ENCODE results near the gene PPFIA1. TPM values are rescaled to one million over a fixed set of nuclear protein-coding genes. Genes with fewer than 3 reads are reported as not detected.

PPFIA1 gene
- total and polyA plus RNA-seq, 11 donors, result 15.8 to 53.1 (median 39.1) TPM

GRCh38 chr11:70343636-70344035 lies 73.1 kb downstream of the PPFIA1 start:
- ATAC-seq, result peak in 2 of 4 donors; percentile 30 to 35

GRCh38 chr11:70348191-70348590 lies 77.7 kb downstream of the PPFIA1 start:
- no peaks in the 10 kb centered on the region for H3K9me3 ChIP-seq
- TF ChIP-seq POLR2A (IDR thresholded peaks at IDR 0.05), result no peak
- TF ChIP-seq CTCF (IDR thresholded peaks at IDR 0.05), result no peak
- intact Hi-C loops (cut with DNase I), result no loop called here
- peaks cover 6 to 90% (median 82%) of the 10 kb centered on the region in 9 donors for H3K36me3 ChIP-seq
- no peaks in the 10 kb centered on the region for H3K27me3 ChIP-seq
- no peak overlapping the region for H3K4me3 ChIP-seq
- no peaks in the 10 kb centered on the region for H3K4me1 ChIP-seq
- H3K27ac ChIP-seq, result no peak overlapping the region
- ATAC-seq (no peak), DNase-seq (no peak)
- 85 to 93% (median 90%) methylated on average over 12 of the region's 12 CpGs for WGBS, 4 donors

More at GRCh38 chr11:70343636-70344035, 73.1 kb downstream of the PPFIA1 start:
- WGBS, 4 donors, result 70 to 74% (median 72%) methylated on average over 11 of the region's 11 CpGs
- no peak for DNase-seq
- H3K27ac ChIP-seq, result no peak overlapping the region
- H3K4me3 ChIP-seq, result no peak overlapping the region
- H3K9me3 ChIP-seq, result no peaks in the 10 kb centered on the region
- H3K27me3 ChIP-seq, result no peaks in the 10 kb centered on the region
- TF ChIP-seq CTCF (IDR thresholded peaks at IDR 0.05) (no peak), POLR2A (IDR thresholded peaks at IDR 0.05) (no peak)
- peaks cover 6 to 91% (median 83%) of the 10 kb centered on the region in 9 donors for H3K36me3 ChIP-seq
- intact Hi-C loops (cut with DNase I), result no loop called here
- no peaks in the 10 kb centered on the region for H3K4me1 ChIP-seq

- no peaks in the 10 kb centered on the region for H3K4me1 ChIP-seq
- H3K4me3 ChIP-seq, result no peak overlapping the region
- no peak overlapping the region for H3K27ac ChIP-seq
- H3K36me3 ChIP-seq, result peaks cover 6 to 90% (median 81%) of the 10 kb centered on the region in 9 donors
- ATAC-seq (no peak), DNase-seq (no peak)
- H3K27me3 ChIP-seq, result no peaks in the 10 kb centered on the region
- WGBS, 4 donors, result 73 to 100% (median 91%) methylated on average over 1 of the region's 1 CpG
- H3K9me3 ChIP-seq, result no peaks in the 10 kb centered on the region
- intact Hi-C loops (cut with DNase I), result no loop called here
- TF ChIP-seq POLR2A (IDR thresholded peaks at IDR 0.05) (no peak), CTCF (IDR thresholded peaks at IDR 0.05) (no peak)
Observed at GRCh38 chr11:70348608-70349007, 78.1 kb downstream of the PPFIA1 start.

GRCh38 chr11:70351646-70352045 lies 81.2 kb downstream of the PPFIA1 start:
- intact Hi-C loops (cut with DNase I), result no loop called here
- TF ChIP-seq POLR2A (IDR thresholded peaks at IDR 0.05) (no peak), CTCF (IDR thresholded peaks at IDR 0.05) (no peak)
- no peak for ATAC-seq

More at GRCh38 chr11:70351646-70352045, 81.2 kb downstream of the PPFIA1 start:
- Histone ChIP-seq H3K27me3 (no peaks in the 10 kb centered on the region), H3K36me3 (peaks cover 2 to 93% (median 84%) of the 10 kb centered on the region in 9 donors), H3K9me3 (no peaks in the 10 kb centered on the region), H3K4me3 (no peak overlapping the region), H3K4me1 (no peaks in the 10 kb centered on the region), H3K27ac (no peak overlapping the region)
- WGBS, 4 donors, result 55 to 66% (median 60%) methylated on average over 3 of the region's 3 CpGs
- DNase-seq, result no peak
